Fibroblast of the aortic adventitia (primary cell): Measurements from ENCODE around the gene CUBN. TPM values are rescaled to one million over a fixed set of nuclear protein-coding genes. Genes with fewer than 3 reads are reported as not detected.

Experiments
- DNase-seq: peaks from one replicate; pipeline ENCODE4 v3.0.0-alpha.2; 2010; ENCODE audit warnings: low read depth
- H3K4me3 ChIP-seq: 2 replicates; pipeline ENCODE4 v1.5.1; 2011; ENCODE audit warnings: low read depth, mild to moderate bottlenecking, control low read depth, low read length, moderate library complexity
- total RNA-seq: library from RNA; depleted of rRNA; stranded (reverse); fragments of >200 nt; gene quantifications from 2 replicates; pipeline ENCODE4 v1.2.3, GENCODE V29; 2012; ENCODE audit warnings: low replicate concordance
- TF ChIP-seq, protein P1 (sequence below): IDR thresholded peaks from 2 replicates; pipeline ENCODE4 v1.5.1; 2011; ENCODE audit warnings: mild to moderate bottlenecking, low read length, control low read depth, inconsistent platforms; ENCODE audit not compliant: insufficient read depth

Gene CUBN
- total RNA-seq, 1 donor: 4.2 TPM

- no peak overlapping the region for H3K4me3 ChIP-seq
- DNase-seq: no peak
- TF ChIP-seq, protein P1, sequence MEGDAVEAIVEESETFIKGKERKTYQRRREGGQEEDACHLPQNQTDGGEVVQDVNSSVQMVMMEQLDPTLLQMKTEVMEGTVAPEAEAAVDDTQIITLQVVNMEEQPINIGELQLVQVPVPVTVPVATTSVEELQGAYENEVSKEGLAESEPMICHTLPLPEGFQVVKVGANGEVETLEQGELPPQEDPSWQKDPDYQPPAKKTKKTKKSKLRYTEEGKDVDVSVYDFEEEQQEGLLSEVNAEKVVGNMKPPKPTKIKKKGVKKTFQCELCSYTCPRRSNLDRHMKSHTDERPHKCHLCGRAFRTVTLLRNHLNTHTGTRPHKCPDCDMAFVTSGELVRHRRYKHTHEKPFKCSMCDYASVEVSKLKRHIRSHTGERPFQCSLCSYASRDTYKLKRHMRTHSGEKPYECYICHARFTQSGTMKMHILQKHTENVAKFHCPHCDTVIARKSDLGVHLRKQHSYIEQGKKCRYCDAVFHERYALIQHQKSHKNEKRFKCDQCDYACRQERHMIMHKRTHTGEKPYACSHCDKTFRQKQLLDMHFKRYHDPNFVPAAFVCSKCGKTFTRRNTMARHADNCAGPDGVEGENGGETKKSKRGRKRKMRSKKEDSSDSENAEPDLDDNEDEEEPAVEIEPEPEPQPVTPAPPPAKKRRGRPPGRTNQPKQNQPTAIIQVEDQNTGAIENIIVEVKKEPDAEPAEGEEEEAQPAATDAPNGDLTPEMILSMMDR: no peak
Observed at GRCh38 chr10:16964576-16965343, 164.9 kb downstream of the CUBN start.

DNA sequence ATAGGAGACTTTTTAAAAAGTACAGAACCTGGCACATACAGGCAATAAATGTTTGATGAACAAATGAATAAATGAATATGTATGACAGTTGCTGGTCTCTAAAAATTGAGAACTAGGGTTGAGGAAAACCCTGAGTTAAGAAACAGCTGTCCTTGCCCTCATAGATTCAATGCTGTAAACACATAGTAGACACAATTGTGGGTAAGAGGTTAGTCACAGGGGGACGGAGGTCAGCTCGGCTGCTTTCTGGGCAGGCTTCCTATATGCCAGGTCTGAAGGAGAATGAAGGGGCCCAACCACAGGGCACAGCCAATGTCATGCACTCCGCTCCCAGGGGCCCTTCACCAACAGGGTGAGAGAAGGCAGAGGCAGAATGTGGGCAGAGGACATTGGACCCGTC is 169.1 kb downstream of the CUBN start:
- TF ChIP-seq, protein P1: no peak
- H3K4me3 ChIP-seq: no peak overlapping the region
- DNase-seq: no peak

DNA sequence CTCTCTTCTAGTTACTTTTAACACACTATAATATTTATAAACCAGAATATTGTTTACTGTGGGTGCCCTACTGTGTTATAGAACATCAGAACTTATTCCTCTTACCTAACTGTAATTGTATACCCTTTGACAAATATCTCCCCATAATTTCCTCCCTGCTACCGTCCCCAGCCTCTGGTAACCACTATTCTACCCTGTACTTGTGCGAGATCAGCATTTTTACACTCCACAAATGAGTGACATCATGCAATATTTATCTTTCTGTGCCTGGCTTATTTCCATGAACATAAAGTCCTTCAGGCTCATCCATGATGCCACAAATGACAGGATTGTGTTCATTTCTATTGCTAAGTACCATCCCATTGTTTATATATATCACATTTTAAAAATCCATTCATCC is 172.6 kb downstream of the CUBN start:
- H3K4me3 ChIP-seq: no peak overlapping the region
- TF ChIP-seq, protein P1: no peak
- no peak for DNase-seq

DNA sequence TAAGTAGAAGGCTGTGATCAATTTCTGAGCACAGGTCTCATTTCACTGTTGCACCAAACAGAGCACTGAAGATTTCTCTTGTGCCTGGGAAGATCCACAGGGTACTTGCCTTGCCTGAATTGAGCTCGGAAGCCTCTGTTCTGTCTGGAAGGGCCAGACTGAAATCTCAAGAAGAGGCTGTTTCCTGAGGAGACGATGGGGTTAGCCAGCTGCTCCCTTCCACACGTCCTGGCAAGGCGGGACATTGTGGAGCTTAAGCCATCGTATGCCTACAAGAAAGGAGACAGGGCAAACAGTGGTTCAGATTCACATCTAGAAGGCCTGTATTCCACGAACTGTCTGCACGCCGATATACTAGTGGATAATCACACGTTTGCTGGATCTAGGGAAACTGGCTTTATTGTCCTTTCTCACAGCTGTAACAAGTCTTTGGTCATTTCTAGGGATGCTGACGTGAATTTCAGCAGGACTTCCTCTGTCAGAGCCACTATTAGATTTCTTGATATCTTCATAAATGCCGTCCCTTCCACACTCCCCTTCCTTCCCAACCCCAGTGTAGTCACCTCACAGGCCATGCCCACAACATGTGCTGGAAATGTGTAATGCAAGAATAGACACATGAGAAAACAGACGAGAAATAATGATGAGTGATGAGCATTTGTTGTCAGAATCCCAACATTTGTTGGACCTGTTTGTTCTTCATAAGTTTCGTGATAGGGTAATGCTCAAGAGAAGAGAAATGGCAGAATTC is 175.2 kb downstream of the CUBN start:
- TF ChIP-seq, protein P1: no peak
- DNase-seq: no peak
- H3K4me3 ChIP-seq: no peak overlapping the region

DNA sequence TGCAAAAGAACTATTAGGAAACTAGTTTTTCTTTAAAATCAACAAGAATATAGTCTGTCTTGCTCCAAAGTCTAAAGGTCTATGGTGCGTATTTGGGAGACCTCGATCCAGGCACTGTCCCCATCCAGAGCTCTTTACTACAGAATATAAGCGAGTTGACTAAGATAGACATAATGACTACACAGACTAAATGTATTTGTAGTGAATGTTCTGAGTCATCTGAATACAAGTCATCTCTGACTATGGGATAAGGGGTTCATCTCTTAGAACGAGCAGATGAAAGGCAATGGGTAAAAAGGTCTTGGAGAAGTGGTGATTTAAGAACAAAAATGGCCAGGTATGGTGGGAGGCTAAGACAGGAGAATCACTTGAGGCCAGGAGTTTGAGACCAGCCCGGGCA is 176.3 kb downstream of the CUBN start:
- H3K4me3 ChIP-seq: no peak overlapping the region
- TF ChIP-seq, protein P1: no peak
- no peak for DNase-seq

GRCh38 chr10:16952610-16953009 is 177.0 kb downstream of the CUBN start:
- no peak overlapping the region for H3K4me3 ChIP-seq
- TF ChIP-seq, protein P1: no peak
- no peak for DNase-seq
